PFSK-1 (cell line): ENCODE data around the gene CEP350.

Experiments used
- FOXP2 ChIP-seq: optimal IDR thresholded peaks from 2 replicates; pipeline ENCODE3; 2011; ENCODE audit warnings: borderline replicate concordance, control low read depth, inconsistent platforms; ENCODE audit not compliant: insufficient read depth; ENCODE audit errors: extremely low read length, extremely low read depth
- POLR2AphosphoS5 ChIP-seq: IDR thresholded peaks from 2 replicates; pipeline ENCODE4 v1.6.1; 2012; ENCODE audit warnings: low read depth, mild to moderate bottlenecking, control low read depth, low read length, moderate library complexity
- SIN3A ChIP-seq: IDR thresholded peaks from 2 replicates; pipeline ENCODE4 v1.6.1; 2012; ENCODE audit warnings: mild to moderate bottlenecking, low read length, moderate library complexity, borderline replicate concordance; ENCODE audit not compliant: insufficient read depth
- TAF1 ChIP-seq: IDR thresholded peaks from 2 replicates; pipeline ENCODE4 v1.6.1; 2012; ENCODE audit warnings: low read length, control low read depth, borderline replicate concordance; ENCODE audit not compliant: insufficient read depth
- TF ChIP-seq, protein P1 (sequence below), 2 experiments: IDR thresholded peaks; 2 replicates each; pipeline versions ENCODE4 v1.6.1 to v1.8.0; 2011 to 2012; ENCODE audit warnings: low read depth in 2 of 2, low read length in 2 of 2, control low read depth in 1 of 2, inconsistent platforms in 1 of 2, mild to moderate bottlenecking in 1 of 2, moderate library complexity in 1 of 2; ENCODE audit not compliant: insufficient read depth in 1 of 2

The CEP350 gene

GRCh38 chr1:179973198-179974110 lies 18.8 kb downstream of the CEP350 start:
- no peak for TF ChIP-seq FOXP2
- no peak for TF ChIP-seq SIN3A
- TF ChIP-seq POLR2AphosphoS5 = no peak
- no peak for TF ChIP-seq TAF1
- TF ChIP-seq, protein P1, sequence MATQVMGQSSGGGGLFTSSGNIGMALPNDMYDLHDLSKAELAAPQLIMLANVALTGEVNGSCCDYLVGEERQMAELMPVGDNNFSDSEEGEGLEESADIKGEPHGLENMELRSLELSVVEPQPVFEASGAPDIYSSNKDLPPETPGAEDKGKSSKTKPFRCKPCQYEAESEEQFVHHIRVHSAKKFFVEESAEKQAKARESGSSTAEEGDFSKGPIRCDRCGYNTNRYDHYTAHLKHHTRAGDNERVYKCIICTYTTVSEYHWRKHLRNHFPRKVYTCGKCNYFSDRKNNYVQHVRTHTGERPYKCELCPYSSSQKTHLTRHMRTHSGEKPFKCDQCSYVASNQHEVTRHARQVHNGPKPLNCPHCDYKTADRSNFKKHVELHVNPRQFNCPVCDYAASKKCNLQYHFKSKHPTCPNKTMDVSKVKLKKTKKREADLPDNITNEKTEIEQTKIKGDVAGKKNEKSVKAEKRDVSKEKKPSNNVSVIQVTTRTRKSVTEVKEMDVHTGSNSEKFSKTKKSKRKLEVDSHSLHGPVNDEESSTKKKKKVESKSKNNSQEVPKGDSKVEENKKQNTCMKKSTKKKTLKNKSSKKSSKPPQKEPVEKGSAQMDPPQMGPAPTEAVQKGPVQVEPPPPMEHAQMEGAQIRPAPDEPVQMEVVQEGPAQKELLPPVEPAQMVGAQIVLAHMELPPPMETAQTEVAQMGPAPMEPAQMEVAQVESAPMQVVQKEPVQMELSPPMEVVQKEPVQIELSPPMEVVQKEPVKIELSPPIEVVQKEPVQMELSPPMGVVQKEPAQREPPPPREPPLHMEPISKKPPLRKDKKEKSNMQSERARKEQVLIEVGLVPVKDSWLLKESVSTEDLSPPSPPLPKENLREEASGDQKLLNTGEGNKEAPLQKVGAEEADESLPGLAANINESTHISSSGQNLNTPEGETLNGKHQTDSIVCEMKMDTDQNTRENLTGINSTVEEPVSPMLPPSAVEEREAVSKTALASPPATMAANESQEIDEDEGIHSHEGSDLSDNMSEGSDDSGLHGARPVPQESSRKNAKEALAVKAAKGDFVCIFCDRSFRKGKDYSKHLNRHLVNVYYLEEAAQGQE (IDR thresholded peaks at IDR 0.05; ENCODE audit: insufficient read depth in 1 of 2, low read depth in 2 of 2, low read length in 2 of 2) = no peak

DNA sequence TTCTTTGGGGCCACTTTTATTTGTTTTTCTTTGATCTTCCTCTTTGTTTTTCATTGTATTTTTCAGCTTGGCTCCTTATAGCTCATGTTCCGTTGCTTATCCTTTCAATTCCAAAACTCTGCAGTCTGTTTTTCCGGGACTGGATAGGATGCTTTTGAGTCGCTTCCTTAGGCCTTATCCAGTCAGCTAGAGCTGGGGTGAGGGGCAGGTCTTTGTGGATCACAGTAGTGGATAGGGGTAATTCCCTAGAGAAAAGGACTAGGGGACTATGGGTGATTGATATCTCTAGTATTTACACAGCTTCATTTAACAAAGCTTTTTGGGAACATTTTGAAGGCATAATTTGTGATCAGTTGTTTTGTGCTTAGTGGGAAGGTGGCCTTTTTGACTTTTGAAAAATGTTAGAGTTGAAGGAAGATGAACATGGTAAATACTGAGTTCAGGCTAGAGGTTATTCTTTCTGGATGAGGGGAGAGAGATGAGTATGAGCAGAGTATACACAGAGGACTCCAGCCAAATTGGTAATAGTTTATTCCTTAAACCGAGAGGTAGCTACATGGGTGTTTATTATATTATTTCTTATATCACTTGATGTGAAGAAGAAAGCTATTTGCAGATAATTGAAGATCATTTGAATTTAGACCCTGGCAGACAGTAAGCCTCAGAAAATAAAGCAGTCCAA lies 22.5 kb downstream of the CEP350 start:
- TF ChIP-seq TAF1 (no peak), SIN3A (no peak), FOXP2 (no peak), POLR2AphosphoS5 (no peak)
- TF ChIP-seq, protein P1 (IDR thresholded peaks at IDR 0.05; ENCODE audit: insufficient read depth in 1 of 2, low read depth in 2 of 2, low read length in 2 of 2) = no peak

DNA sequence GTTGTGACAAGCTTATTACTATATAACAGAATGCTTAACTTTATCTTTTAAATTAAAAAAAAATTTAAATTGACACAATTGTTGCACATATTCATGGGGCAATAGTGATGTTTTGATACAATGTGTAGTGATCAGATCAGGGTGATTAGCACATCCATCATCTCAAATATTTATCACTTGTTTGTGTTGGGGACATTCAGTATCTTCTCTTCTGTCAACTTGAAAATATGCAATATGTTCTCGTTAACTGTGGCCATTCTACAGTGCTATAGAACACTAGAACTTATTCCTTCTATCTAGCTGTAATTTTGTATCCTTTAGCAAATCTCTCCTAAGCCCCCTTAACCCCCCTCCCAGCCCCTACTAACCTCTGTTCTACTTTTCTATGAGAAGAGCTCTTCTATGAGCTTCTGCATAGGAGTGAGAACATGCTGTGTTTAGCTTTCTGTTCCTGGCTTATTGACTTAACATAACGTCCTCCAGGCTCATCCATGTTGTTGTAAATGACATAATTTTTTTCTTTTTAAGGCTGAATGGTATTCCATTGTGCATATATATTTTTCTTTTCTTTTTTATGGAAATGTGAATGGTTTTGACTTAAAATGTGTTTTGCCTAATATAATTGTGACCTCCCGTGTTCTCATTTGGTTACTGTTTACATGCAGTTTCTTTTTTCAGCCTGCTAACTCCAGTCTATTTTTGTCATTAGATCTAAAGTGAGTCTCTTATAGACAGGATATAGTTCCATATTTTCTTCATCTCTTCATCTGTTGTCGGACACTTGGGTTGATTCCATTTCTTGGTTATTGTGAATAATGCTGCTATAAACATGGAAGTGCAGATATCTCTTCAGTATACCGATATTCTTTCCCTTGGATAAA lies 23.8 kb downstream of the CEP350 start:
- TF ChIP-seq SIN3A (no peak), POLR2AphosphoS5 (no peak), FOXP2 (no peak), TAF1 (no peak)
- TF ChIP-seq, protein P1 (IDR thresholded peaks at IDR 0.05; ENCODE audit: insufficient read depth in 1 of 2, low read depth in 2 of 2, low read length in 2 of 2) = no peak

- TF ChIP-seq POLR2AphosphoS5 (no peak), FOXP2 (no peak), SIN3A (no peak)
These were observed 29.5 kb downstream of the CEP350 start for GRCh38 chr1:179984101-179984500.

- no peak for TF ChIP-seq POLR2AphosphoS5
- TF ChIP-seq TAF1 = no peak
- TF ChIP-seq SIN3A = no peak
- TF ChIP-seq, protein P1 (IDR thresholded peaks at IDR 0.05; ENCODE audit: insufficient read depth in 1 of 2, low read depth in 2 of 2, low read length in 2 of 2) = no peak
- no peak for TF ChIP-seq FOXP2
These were observed 30.3 kb downstream of the CEP350 start for GRCh38 chr1:179984942-179985341.
